Breast epithelium (tissue), 4 donors: ENCODE measurements around the gene FAM9C. TPM values are rescaled to one million over a fixed set of nuclear protein-coding genes. Genes with fewer than 3 reads are reported as not detected.

Experiments used
- DNase-seq, 2 donors: peaks; one replicate each; pipeline ENCODE4 v3.0.0-alpha.2; 2019; ENCODE audit warnings: low spot score in 2 of 2
- H3K27ac ChIP-seq, 2 donors: fragments of 200-600 bp; sonication (generic) in 1 of 2; one replicate each; pipeline ENCODE4 v1.5.1; 2016 to 2019; ENCODE audit warnings: mild to moderate bottlenecking in 1 of 2
- H3K27me3 ChIP-seq, 2 donors: fragments of 200-600 bp; sonication (generic) in 1 of 2; one replicate each; pipeline versions ENCODE4 v1.5.1 to v1.6.0; 2017 to 2019; ENCODE audit warnings: control low read depth in 1 of 2, mild to moderate bottlenecking in 1 of 2
- H3K36me3 ChIP-seq: fragments of 200-600 bp; one replicate; pipeline ENCODE4 v1.5.1; 2019
- H3K4me1 ChIP-seq, 2 donors: fragments of 200-600 bp; sonication (generic); one replicate each; pipeline ENCODE4 v1.5.1; 2016 to 2019; ENCODE audit warnings: control low read depth in 1 of 2
- H3K4me3 ChIP-seq, 3 donors: fragments of 200-600 bp; sonication (generic); 1 replicate in 2 of 3; 2 replicates in 1 of 3; pipeline ENCODE4 v1.5.1; 2016 to 2019; ENCODE audit warnings: mild to moderate bottlenecking in 3 of 3, moderate library complexity in 2 of 3
- H3K9me3 ChIP-seq, 2 donors: fragments of 200-600 bp; sonication (generic) in 1 of 2; one replicate each; pipeline ENCODE4 v1.5.1; 2016 to 2019; ENCODE audit warnings: control low read depth in 1 of 2
- POLR2A ChIP-seq: fragments of 450-650 bp; IDR thresholded peaks from one replicate; pipeline ENCODE4 v1.6.1; 2016; ENCODE audit warnings: antibody characterized with exemption, mild to moderate bottlenecking, moderate library complexity
- POLR2AphosphoS5 ChIP-seq, 3 donors: sonication (generic); formaldehyde crosslinking; IDR thresholded peaks; one replicate each; pipeline ENCODE4 v1.6.1; 2017; ENCODE audit warnings: antibody characterized with exemption in 3 of 3
- intact Hi-C: fragments of 100-400 bp; cut with DNase I; formaldehyde crosslinking; loops from one replicate; pipeline ENCODE4 v1.15.1; 2023; ENCODE audit warnings: low total_unique reads
- total RNA-seq, 3 donors: library from RNA; depleted of rRNA; stranded (reverse); fragments of >200 nt; gene quantifications; one replicate each; pipeline ENCODE4 v1.1.0, GENCODE V29; 2016
- TF ChIP-seq, protein P1 (sequence below), 3 donors: fragments of 450-650 bp; IDR thresholded peaks; one replicate each; pipeline ENCODE4 v1.5.1; 2016 to 2017; ENCODE audit warnings: antibody characterized with exemption in 3 of 3, mild to moderate bottlenecking in 3 of 3, moderate library complexity in 3 of 3

Gene FAM9C
- total RNA-seq, 3 donors from 2014 or later, result not detected

DNA sequence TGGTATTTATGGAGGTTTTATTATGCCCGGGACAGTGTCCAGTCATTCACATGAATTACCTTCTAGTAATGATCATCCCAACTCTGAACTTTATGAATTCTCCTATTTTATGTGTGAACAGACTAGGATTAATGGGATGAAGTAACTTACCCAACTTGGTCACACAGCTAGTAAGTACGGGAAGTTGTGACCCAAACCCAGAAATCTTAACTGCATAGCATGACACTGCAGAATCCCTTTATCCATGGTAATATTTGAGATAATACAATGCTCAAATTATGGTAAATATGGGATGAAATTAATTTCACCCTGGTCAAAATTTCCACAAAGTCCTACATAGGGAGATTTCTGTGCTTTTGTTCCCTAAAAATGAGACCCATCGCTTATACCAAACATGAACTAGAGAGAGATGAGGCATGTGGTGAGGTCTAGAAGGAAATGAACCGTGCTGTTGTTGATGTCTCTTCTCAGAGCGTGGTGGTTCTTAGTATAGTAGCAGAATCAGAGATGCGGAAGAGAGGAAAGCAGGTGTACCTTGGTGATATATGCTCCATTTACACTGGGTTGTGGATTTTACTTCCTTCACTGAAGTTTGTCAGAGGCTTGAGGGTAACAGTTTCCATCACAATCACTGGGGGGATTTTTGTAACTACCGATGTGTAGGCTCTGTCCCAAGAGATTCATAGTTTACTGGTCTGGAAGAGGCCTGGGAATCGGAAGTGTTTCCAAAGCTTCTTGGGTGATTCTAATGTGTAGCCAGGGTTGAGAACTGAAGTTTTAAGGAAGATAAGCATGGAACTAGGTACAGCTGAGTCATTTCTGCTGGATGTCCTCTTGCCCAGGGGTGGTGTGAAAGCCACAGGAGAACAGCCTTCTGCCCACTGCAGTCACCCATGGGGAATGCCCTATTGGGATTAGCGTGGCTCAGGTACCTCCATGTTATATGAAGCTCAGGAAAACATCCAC, 30.2 kb upstream of the FAM9C start:
- Histone ChIP-seq H3K4me3 (no peak overlapping the region), H3K9me3 (peaks cover 0 to 4% of the 10 kb centered on the region in 2 donors), H3K27ac (no peak overlapping the region), H3K27me3 (peaks cover 0 to 10% of the 10 kb centered on the region in 2 donors), H3K4me1 (no peaks in the 10 kb centered on the region), H3K36me3 (no peaks in the 10 kb centered on the region)
- intact Hi-C loops, result no loop called here
- no peak for DNase-seq
- TF ChIP-seq POLR2AphosphoS5 (IDR thresholded peaks at IDR 0.05), result no peak
- TF ChIP-seq, protein P1, sequence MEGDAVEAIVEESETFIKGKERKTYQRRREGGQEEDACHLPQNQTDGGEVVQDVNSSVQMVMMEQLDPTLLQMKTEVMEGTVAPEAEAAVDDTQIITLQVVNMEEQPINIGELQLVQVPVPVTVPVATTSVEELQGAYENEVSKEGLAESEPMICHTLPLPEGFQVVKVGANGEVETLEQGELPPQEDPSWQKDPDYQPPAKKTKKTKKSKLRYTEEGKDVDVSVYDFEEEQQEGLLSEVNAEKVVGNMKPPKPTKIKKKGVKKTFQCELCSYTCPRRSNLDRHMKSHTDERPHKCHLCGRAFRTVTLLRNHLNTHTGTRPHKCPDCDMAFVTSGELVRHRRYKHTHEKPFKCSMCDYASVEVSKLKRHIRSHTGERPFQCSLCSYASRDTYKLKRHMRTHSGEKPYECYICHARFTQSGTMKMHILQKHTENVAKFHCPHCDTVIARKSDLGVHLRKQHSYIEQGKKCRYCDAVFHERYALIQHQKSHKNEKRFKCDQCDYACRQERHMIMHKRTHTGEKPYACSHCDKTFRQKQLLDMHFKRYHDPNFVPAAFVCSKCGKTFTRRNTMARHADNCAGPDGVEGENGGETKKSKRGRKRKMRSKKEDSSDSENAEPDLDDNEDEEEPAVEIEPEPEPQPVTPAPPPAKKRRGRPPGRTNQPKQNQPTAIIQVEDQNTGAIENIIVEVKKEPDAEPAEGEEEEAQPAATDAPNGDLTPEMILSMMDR (IDR thresholded peaks at IDR 0.05), result no peak
- no peak for TF ChIP-seq POLR2A

- no peak for DNase-seq
- TF ChIP-seq POLR2AphosphoS5 (IDR thresholded peaks at IDR 0.05) (no peak), POLR2A (no peak)
- TF ChIP-seq, protein P1 (IDR thresholded peaks at IDR 0.05), result no peak
- H3K9me3 ChIP-seq, result peaks cover 0 to 14% of the 10 kb centered on the region in 2 donors
- intact Hi-C loops, result no loop called here
- no peaks in the 10 kb centered on the region for H3K36me3 ChIP-seq
- H3K27ac ChIP-seq, result no peak overlapping the region
- H3K4me1 ChIP-seq, result no peaks in the 10 kb centered on the region
- no peak overlapping the region for H3K4me3 ChIP-seq
- peaks cover 0 to 6% of the 10 kb centered on the region in 2 donors for H3K27me3 ChIP-seq
Measured at GRCh38 chrX:13069771-13070416, 25.5 kb upstream of the FAM9C start.

- H3K4me3 ChIP-seq, result no peak overlapping the region
- H3K27me3 ChIP-seq, result peaks cover 0 to 5% of the 10 kb centered on the region in 2 donors
- TF ChIP-seq, protein P1 (IDR thresholded peaks at IDR 0.05), result no peak
- TF ChIP-seq POLR2A (no peak), POLR2AphosphoS5 (IDR thresholded peaks at IDR 0.05) (no peak)
- H3K36me3 ChIP-seq, result no peaks in the 10 kb centered on the region
- H3K27ac ChIP-seq, result no peak overlapping the region
- no peaks in the 10 kb centered on the region for H3K4me1 ChIP-seq
- intact Hi-C loops, result no loop called here
- peaks cover 0 to 14% of the 10 kb centered on the region in 2 donors for H3K9me3 ChIP-seq
- DNase-seq, result no peak
Measured at GRCh38 chrX:13068651-13069050, 24.2 kb upstream of the FAM9C start.

- no peak overlapping the region for H3K4me3 ChIP-seq
- no peak overlapping the region for H3K27ac ChIP-seq
- H3K9me3 ChIP-seq, result peaks cover 0 to 18% of the 10 kb centered on the region in 2 donors
- H3K27me3 ChIP-seq, result peaks cover 0 to 5% of the 10 kb centered on the region in 2 donors
- no peaks in the 10 kb centered on the region for H3K36me3 ChIP-seq
- intact Hi-C loops, result no loop called here
- DNase-seq, result no peak
- no peak for TF ChIP-seq POLR2A
- TF ChIP-seq, protein P1 (IDR thresholded peaks at IDR 0.05), result no peak
- TF ChIP-seq POLR2AphosphoS5 (IDR thresholded peaks at IDR 0.05), result no peak
- H3K4me1 ChIP-seq, result no peaks in the 10 kb centered on the region
Measured at GRCh38 chrX:13067773-13068172, 23.4 kb upstream of the FAM9C start.

DNA sequence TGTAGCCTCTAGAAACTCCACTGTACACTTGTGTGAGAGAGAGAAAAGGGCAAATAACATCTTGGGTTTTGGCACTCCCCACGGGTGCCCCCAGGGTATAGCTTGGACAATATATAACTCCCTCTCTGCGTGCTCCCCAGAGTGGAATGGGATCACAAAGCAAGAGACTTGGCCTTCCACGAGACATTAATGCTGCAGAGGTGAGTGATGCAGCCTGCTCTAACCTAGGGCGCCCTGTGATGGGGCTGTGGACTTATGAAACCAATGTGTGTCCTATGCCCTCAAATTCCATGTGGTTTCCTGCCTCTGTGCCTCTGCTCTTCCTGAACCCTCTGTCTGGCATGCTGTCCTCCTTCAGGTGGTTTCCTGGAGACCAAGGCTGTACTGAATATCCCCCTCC, 22.0 kb upstream of the FAM9C start:
- Histone ChIP-seq H3K9me3 (peaks cover 8 to 25% of the 10 kb centered on the region in 2 donors), H3K4me1 (no peaks in the 10 kb centered on the region), H3K36me3 (no peaks in the 10 kb centered on the region), H3K27ac (no peak overlapping the region), H3K4me3 (no peak overlapping the region), H3K27me3 (peaks cover 0 to 5% of the 10 kb centered on the region in 2 donors)
- no peak for DNase-seq
- no peak for TF ChIP-seq POLR2AphosphoS5 (IDR thresholded peaks at IDR 0.05)
- no peak for TF ChIP-seq POLR2A
- TF ChIP-seq, protein P1 (IDR thresholded peaks at IDR 0.05), result no peak
- intact Hi-C loops, result no loop called here
